T-cell (primary cell): ENCODE measurements around the gene CD55. TPM values are rescaled to one million over a fixed set of nuclear protein-coding genes. Genes with fewer than 3 reads are reported as not detected.

Experiments
- ATAC-seq, 4 experiments: fragments of 200-7000 bp in 3 of 4; fragments of 150-1000 bp in 1 of 4; cut with Tn5 transposase; replicated peaks in 1 of 4; 1 replicate in 3 of 4; 2 replicates in 1 of 4; pipeline ENCODE4 v1.10.0; 2021; ENCODE audit warnings: moderate library complexity in 3 of 4, mild to moderate bottlenecking in 2 of 4, moderate number of reproducible peaks in 1 of 4
- CTCF ChIA-PET, 2 donors: fragments of 300-600 bp; sonication (Branson Sonifier 250); formaldehyde crosslinking; loops; one replicate each; lab custom pipeline; 2022; ENCODE audit warnings: antibody characterized with exemption in 2 of 2; lab: Charles Lee
- POLR2A ChIA-PET, 2 donors: fragments of 300-600 bp; sonication (Branson Sonifier 250); formaldehyde crosslinking; loops; one replicate each; lab custom pipeline; 2022; ENCODE audit warnings: antibody characterized with exemption in 2 of 2; lab: Charles Lee
- DNase-seq, 35 experiments: peaks; one replicate each; pipeline versions ENCODE4 v3.0.0 to v3.0.0-alpha.2; 2013 to 2023
- H3K27ac ChIP-seq: one replicate; pipeline ENCODE4 v1.5.1; 2013; ENCODE audit warnings: low read length
- H3K27me3 ChIP-seq, 2 experiments: replicated peaks in 1 of 2; 1 replicate in 1 of 2; 2 replicates in 1 of 2; pipeline versions ENCODE4 v1.6.1 to v1.7.0; 2013; ENCODE audit warnings: low read length in 1 of 2, mixed read lengths in 1 of 2; ENCODE audit not compliant: control insufficient read depth in 2 of 2, insufficient read depth in 2 of 2; ENCODE audit errors: extremely low read depth in 1 of 2
- H3K36me3 ChIP-seq, 2 donors: 1 replicate in 1 of 2; 2 replicates in 1 of 2; pipeline versions ENCODE4 v1.6.1 to v1.7.0; 2013; ENCODE audit warnings: low read length in 1 of 2; ENCODE audit not compliant: control insufficient read depth in 2 of 2, insufficient read depth in 1 of 2; ENCODE audit errors: extremely low read depth in 1 of 2
- H3K4me1 ChIP-seq, 2 experiments: 1 replicate in 1 of 2; 2 replicates in 1 of 2; pipeline versions ENCODE4 v1.6.1 to v1.7.0; 2013; ENCODE audit warnings: low read length in 2 of 2, mixed read lengths in 1 of 2; ENCODE audit not compliant: insufficient read depth in 2 of 2, control insufficient read depth in 1 of 2; ENCODE audit errors: extremely low read depth in 1 of 2
- H3K4me3 ChIP-seq, 2 donors: 1 replicate in 1 of 2; 2 replicates in 1 of 2; pipeline versions ENCODE4 v1.5.1 to v1.7.0; 2013; ENCODE audit warnings: mild to moderate bottlenecking in 2 of 2, low read length in 1 of 2, moderate library complexity in 1 of 2; ENCODE audit not compliant: control insufficient read depth in 1 of 2; ENCODE audit errors: extremely low read depth in 1 of 2
- H3K9me3 ChIP-seq: 2 replicates; pipeline ENCODE4 v1.7.0; 2013
- H3K27ac Mint-ChIP-seq, 2 donors: one replicate each; pipeline ENCODE4 v1.8.0; 2020 to 2021; ENCODE audit warnings: mild to moderate bottlenecking in 2 of 2, mixed read lengths in 2 of 2
- H3K27me3 Mint-ChIP-seq, 2 donors: one replicate each; pipeline ENCODE4 v1.8.0; 2021 to 2022; ENCODE audit warnings: mixed read lengths in 2 of 2
- H3K36me3 Mint-ChIP-seq: one replicate; pipeline ENCODE4 v1.8.0; 2021; ENCODE audit warnings: mixed read lengths
- H3K4me1 Mint-ChIP-seq, 3 donors: one replicate each; pipeline ENCODE4 v1.8.0; 2020 to 2022; ENCODE audit warnings: mixed read lengths in 3 of 3, mild to moderate bottlenecking in 1 of 3
- H3K4me3 Mint-ChIP-seq, 3 donors: one replicate each; pipeline ENCODE4 v1.8.0; 2020 to 2022; ENCODE audit warnings: mild to moderate bottlenecking in 3 of 3, mixed read lengths in 3 of 3, moderate library complexity in 3 of 3
- H3K9me3 Mint-ChIP-seq, 3 donors: one replicate each; pipeline ENCODE4 v1.8.0; 2020 to 2022; ENCODE audit warnings: mixed read lengths in 3 of 3
- WGBS: methylation state at CpG from one replicate; pipeline ENCODE4 v1.1.5; 2013; ENCODE audit warnings: missing lambda C conversion rate; ENCODE audit not compliant: insufficient coverage; 5-methylcytosine and 5-hydroxymethylcytosine counted together
- total RNA-seq, 35 experiments: library from RNA in 6 of 35; stranded (reverse) in 6 of 35; fragments of 120-200 nt in 1 of 35; gene quantifications; one replicate each; pipeline versions ENCODE4 v1.2.1 to v1.2.4 and lab custom pipeline; 2013 to 2026

CD55 gene
- total RNA-seq, 5 donors from 2014 or later (not counting 1 experiment from before 2014, with no cell fraction given), result 86.2 to 218 (median 117) TPM

GRCh38 chr1:207288315-207288714 lies 33.2 kb upstream of the CD55 start:
- ATAC-seq (no peak), DNase-seq (no peak)
- H3K36me3 ChIP-seq, result no peaks in the 10 kb centered on the region
- Mint-ChIP-seq H3K9me3 (peaks cover 0 to 20% (median 4%) of the 10 kb centered on the region in 3 donors), H3K27ac (no peak overlapping the region), H3K36me3 (peaks cover 7% of the 10 kb centered on the region), H3K4me3 (no peak overlapping the region), H3K27me3 (no peaks in the 10 kb centered on the region), H3K4me1 (peaks cover 9 to 20% (median 13%) of the 10 kb centered on the region in 3 donors)
- H3K27me3 ChIP-seq, result peaks cover 0 to 5% of the 10 kb centered on the region in 2 experiments
- ChIA-PET POLR2A (no interaction called here), CTCF (interaction anchor here in 1 of 2 donors (0.5 kb wide), 1 partner anchor 110 kb away, joined by 5 read pairs; no protein-coding TSS in a partner anchor)
- no peak overlapping the region for H3K4me3 ChIP-seq
- no peak overlapping the region for H3K27ac ChIP-seq
- H3K4me1 ChIP-seq, result peaks cover 0 to 7% of the 10 kb centered on the region in 2 experiments
- WGBS, result 89% methylated on average over 3 of the region's 4 CpGs
- no peaks in the 10 kb centered on the region for H3K9me3 ChIP-seq

- H3K36me3 Mint-ChIP-seq, result peaks cover 7% of the 10 kb centered on the region
These were observed 31.7 kb upstream of the CD55 start for GRCh38 chr1:207289756-207290155.

GRCh38 chr1:207291723-207292122 lies 29.8 kb upstream of the CD55 start:
- H3K27ac Mint-ChIP-seq, result no peak overlapping the region
- ChIA-PET CTCF (no interaction called here), POLR2A (no interaction called here)
- no peak overlapping the region for H3K4me3 Mint-ChIP-seq
- Histone ChIP-seq H3K27me3 (peaks cover 0 to 5% of the 10 kb centered on the region in 2 experiments), H3K9me3 (no peaks in the 10 kb centered on the region), H3K27ac (no peak overlapping the region), H3K4me1 (no peaks in the 10 kb centered on the region), H3K4me3 (no peak overlapping the region), H3K36me3 (no peaks in the 10 kb centered on the region)
- H3K36me3 Mint-ChIP-seq, result peaks cover 7% of the 10 kb centered on the region
- H3K27me3 Mint-ChIP-seq, result no peaks in the 10 kb centered on the region
- no peak for ATAC-seq
- H3K9me3 Mint-ChIP-seq, result peaks cover 0 to 20% (median 4%) of the 10 kb centered on the region in 3 donors
- no peak for DNase-seq
- WGBS, result 100% methylated on average over 1 of the region's 2 CpGs
- H3K4me1 Mint-ChIP-seq, result no peaks in the 10 kb centered on the region

More at GRCh38 chr1:207289756-207290155, 31.7 kb upstream of the CD55 start:
- Mint-ChIP-seq H3K27ac (no peak overlapping the region), H3K27me3 (no peaks in the 10 kb centered on the region), H3K4me1 (peaks cover 2 to 15% (median 6%) of the 10 kb centered on the region in 3 donors), H3K4me3 (no peak overlapping the region), H3K9me3 (peaks cover 0 to 20% (median 4%) of the 10 kb centered on the region in 3 donors)
- no peak overlapping the region for H3K27ac ChIP-seq
- ATAC-seq (no peak), DNase-seq (no peak)
- H3K4me3 ChIP-seq, result no peak overlapping the region
- peaks cover 0 to 5% of the 10 kb centered on the region in 2 experiments for H3K27me3 ChIP-seq
- H3K9me3 ChIP-seq, result no peaks in the 10 kb centered on the region
- ChIA-PET CTCF (no interaction called here), POLR2A (no interaction called here)
- H3K36me3 ChIP-seq, result no peaks in the 10 kb centered on the region
- H3K4me1 ChIP-seq, result peaks cover 0 to 3% of the 10 kb centered on the region in 2 experiments

GRCh38 chr1:207298186-207298585 lies 23.3 kb upstream of the CD55 start:
- no peak overlapping the region for H3K4me3 Mint-ChIP-seq
- H3K27ac Mint-ChIP-seq, result no peak overlapping the region
- Histone ChIP-seq H3K4me3 (no peak overlapping the region), H3K27me3 (no peaks in the 10 kb centered on the region), H3K36me3 (no peaks in the 10 kb centered on the region), H3K27ac (no peak overlapping the region), H3K9me3 (no peaks in the 10 kb centered on the region), H3K4me1 (no peaks in the 10 kb centered on the region)
- CTCF ChIA-PET, result no interaction called here
- no peaks in the 10 kb centered on the region for H3K36me3 Mint-ChIP-seq
- POLR2A ChIA-PET, result no interaction called here
- no peaks in the 10 kb centered on the region for H3K27me3 Mint-ChIP-seq
- DNase-seq (no peak), ATAC-seq (peak in 1 of 4 experiments; percentile 45)
- H3K4me1 Mint-ChIP-seq, result peaks cover 8 to 18% (median 15%) of the 10 kb centered on the region in 3 donors
- no CpG with 5 or more reads among the region's 2 CpGs for WGBS
- H3K9me3 Mint-ChIP-seq, result peaks cover 5 to 9% (median 8%) of the 10 kb centered on the region in 3 donors

- CTCF ChIA-PET, result no interaction called here
- Histone ChIP-seq H3K36me3 (no peaks in the 10 kb centered on the region), H3K4me3 (no peak overlapping the region), H3K9me3 (no peaks in the 10 kb centered on the region), H3K27ac (no peak overlapping the region), H3K4me1 (no peaks in the 10 kb centered on the region), H3K27me3 (no peaks in the 10 kb centered on the region)
- DNase-seq (no peak), ATAC-seq (no peak)
- Mint-ChIP-seq H3K36me3 (no peaks in the 10 kb centered on the region), H3K4me3 (no peak overlapping the region), H3K27me3 (no peaks in the 10 kb centered on the region), H3K9me3 (peaks cover 5 to 9% (median 8%) of the 10 kb centered on the region in 3 donors), H3K4me1 (peaks cover 8 to 18% (median 15%) of the 10 kb centered on the region in 3 donors), H3K27ac (no peak overlapping the region)
- POLR2A ChIA-PET, result no interaction called here
- WGBS, result 76% methylated on average over 2 of the region's 4 CpGs
These were observed 22.7 kb upstream of the CD55 start for GRCh38 chr1:207298636-207299398.

- H3K4me1 ChIP-seq, result no peaks in the 10 kb centered on the region
- peaks cover 8 to 18% (median 15%) of the 10 kb centered on the region in 3 donors for H3K4me1 Mint-ChIP-seq
- no peak overlapping the region for H3K4me3 Mint-ChIP-seq
- H3K9me3 Mint-ChIP-seq, result peaks cover 7 to 9% (median 8%) of the 10 kb centered on the region in 3 donors
- no peaks in the 10 kb centered on the region for H3K36me3 ChIP-seq
- no peak overlapping the region for H3K27ac Mint-ChIP-seq
- no peak overlapping the region for H3K27ac ChIP-seq
- H3K4me3 ChIP-seq, result no peak overlapping the region
- DNase-seq (no peak), ATAC-seq (no peak)
- CTCF ChIA-PET, result interaction anchor here in 1 of 2 donors (0.6 kb wide), 1 partner anchor 104 kb away, joined by 5 read pairs; no protein-coding TSS in a partner anchor
- H3K9me3 ChIP-seq, result no peaks in the 10 kb centered on the region
- POLR2A ChIA-PET, result interaction anchor here in 1 of 2 donors (0.5 kb wide), 1 partner anchor 32 kb away, joined by 3 read pairs; no protein-coding TSS in a partner anchor
- H3K27me3 Mint-ChIP-seq, result no peaks in the 10 kb centered on the region
- no peaks in the 10 kb centered on the region for H3K27me3 ChIP-seq
- H3K36me3 Mint-ChIP-seq, result no peaks in the 10 kb centered on the region
These were observed 20.5 kb upstream of the CD55 start for GRCh38 chr1:207300970-207301369.
